Testis (tissue), 2 donors: ENCODE results near the gene ZNF462.

Source experiments
- POLR2A ChIP-seq: fragments of 450-650 bp; IDR thresholded peaks from one replicate; pipeline ENCODE4 v1.6.1; 2017; ENCODE audit warnings: antibody characterized with exemption, mild to moderate bottlenecking, moderate library complexity
- TF ChIP-seq, protein P1 (sequence below), 3 experiments: fragments of 450-650 bp in 2 of 3; fragments of 200-600 bp in 1 of 3; sonication (generic) in 1 of 3; IDR thresholded peaks; one replicate each; pipeline ENCODE4 v1.5.1; 2016 to 2019; ENCODE audit warnings: antibody characterized with exemption in 3 of 3, mild to moderate bottlenecking in 2 of 3, moderate library complexity in 1 of 3

DNA sequence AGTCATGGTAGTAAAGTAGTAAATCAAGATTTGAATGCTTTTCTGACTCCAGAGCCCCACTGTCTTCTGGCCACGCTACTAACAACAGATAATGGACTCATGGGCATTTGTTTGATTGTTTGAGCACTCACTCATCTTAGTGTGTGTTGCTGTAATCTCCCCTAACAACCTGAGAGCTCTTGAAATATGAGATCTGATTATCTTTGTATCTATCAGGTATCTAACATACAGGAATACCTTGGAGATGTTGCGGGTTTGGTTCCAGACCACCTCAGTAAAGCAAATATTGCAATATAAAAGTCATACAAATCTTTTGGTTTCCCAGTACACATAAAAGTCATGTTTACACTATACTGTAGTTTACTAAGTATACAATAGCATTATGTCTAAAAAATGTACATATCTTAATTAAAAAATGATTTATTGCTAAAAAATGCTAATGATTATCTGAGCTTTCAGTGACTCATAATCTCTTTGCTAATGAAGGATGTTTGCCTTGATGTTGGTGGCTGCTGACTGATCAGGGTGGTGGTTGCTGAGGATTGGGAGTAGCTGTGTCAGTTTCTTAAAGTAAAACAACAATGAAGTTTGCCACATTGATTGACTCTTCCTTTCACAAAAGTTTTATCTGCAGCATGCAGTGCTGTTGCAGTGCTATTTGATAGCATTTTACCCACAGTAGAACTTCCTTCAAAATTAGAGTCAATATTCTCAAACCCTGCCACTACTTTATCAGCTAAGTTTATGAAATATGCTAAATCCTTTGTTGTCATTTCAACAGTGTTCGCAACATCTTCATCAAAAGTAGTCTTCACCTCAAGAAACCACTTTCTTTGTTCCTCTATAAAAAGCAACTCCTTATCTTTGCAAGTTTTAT is 92.2 kb downstream of the ZNF462 start:
- TF ChIP-seq, protein P1, sequence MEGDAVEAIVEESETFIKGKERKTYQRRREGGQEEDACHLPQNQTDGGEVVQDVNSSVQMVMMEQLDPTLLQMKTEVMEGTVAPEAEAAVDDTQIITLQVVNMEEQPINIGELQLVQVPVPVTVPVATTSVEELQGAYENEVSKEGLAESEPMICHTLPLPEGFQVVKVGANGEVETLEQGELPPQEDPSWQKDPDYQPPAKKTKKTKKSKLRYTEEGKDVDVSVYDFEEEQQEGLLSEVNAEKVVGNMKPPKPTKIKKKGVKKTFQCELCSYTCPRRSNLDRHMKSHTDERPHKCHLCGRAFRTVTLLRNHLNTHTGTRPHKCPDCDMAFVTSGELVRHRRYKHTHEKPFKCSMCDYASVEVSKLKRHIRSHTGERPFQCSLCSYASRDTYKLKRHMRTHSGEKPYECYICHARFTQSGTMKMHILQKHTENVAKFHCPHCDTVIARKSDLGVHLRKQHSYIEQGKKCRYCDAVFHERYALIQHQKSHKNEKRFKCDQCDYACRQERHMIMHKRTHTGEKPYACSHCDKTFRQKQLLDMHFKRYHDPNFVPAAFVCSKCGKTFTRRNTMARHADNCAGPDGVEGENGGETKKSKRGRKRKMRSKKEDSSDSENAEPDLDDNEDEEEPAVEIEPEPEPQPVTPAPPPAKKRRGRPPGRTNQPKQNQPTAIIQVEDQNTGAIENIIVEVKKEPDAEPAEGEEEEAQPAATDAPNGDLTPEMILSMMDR (IDR thresholded peaks at IDR 0.05): no peak
- TF ChIP-seq POLR2A: no peak
